ENCODE results near the gene C1orf174. TPM values are rescaled to one million over a fixed set of nuclear protein-coding genes. Genes with fewer than 3 reads are reported as not detected.

The C1orf174 gene
- total RNA-seq, 1 experiment from 2014 or later, result 21.1 TPM

GRCh38 chr1:3923378-3924185 is 23.5 kb upstream of the C1orf174 start:
- H3K27ac ChIP-seq (ENCODE audit: insufficient read length, low read depth, low read length), result no peak overlapping the region
- Mint-ChIP-seq H3K9me3 (peaks cover 0 to under 1% of the 10 kb centered on the region in 2 experiments; a peak in 3 of 5 replicates), H3K4me1 (peaks cover 0 to 7% of the 10 kb centered on the region in 2 experiments; a peak in 2 of 4 replicates), H3K36me3 (ENCODE audit: insufficient read depth in 1 of 3, low read depth in 3 of 3) (no peaks in the 10 kb centered on the region), H3K27me3 (ENCODE audit: low read depth) (peaks cover under 1% of the 10 kb centered on the region; the same call in 1 of the 2 replicates), H3K4me3 (no peak overlapping the region; a peak in 1 of 5 replicates), H3K27ac (peak overlapping the region in 1 of 3 experiments; percentile 84; a peak in 2 of 7 replicates)
- H3K79me2 ChIP-seq (ENCODE audit: insufficient read depth, low read length), result no peaks in the 10 kb centered on the region
- no peak overlapping the region for H2BK120ac ChIP-seq (ENCODE audit: low read depth, low read length, poor library complexity, severe bottlenecking)
- H3K4me1 ChIP-seq (ENCODE audit: insufficient read depth, low read length), result no peaks in the 10 kb centered on the region
- H3K4me2 ChIP-seq (ENCODE audit: insufficient read depth, insufficient read length, low read length), result no peak overlapping the region
- no peak overlapping the region for H3K18ac ChIP-seq (ENCODE audit: insufficient read length, low read depth, low read length)
- H3K9ac ChIP-seq (ENCODE audit: extremely low read depth, insufficient read length, low read length), result no peak overlapping the region
- H3K4ac ChIP-seq (ENCODE audit: low read depth, low read length), result no peak overlapping the region
- no peak for TF ChIP-seq CTCF (conservative IDR thresholded peaks at IDR 0.05)
- no peaks in the 10 kb centered on the region for H3K9me3 ChIP-seq (ENCODE audit: control insufficient read depth, low read depth, low read length)
- no peak overlapping the region for H3K23ac ChIP-seq (ENCODE audit: insufficient read length, low read depth, low read length)
- H2AK5ac ChIP-seq (ENCODE audit: insufficient read length, low read length), result no peak overlapping the region
- no CpG with 5 or more reads among the region's 25 CpGs for WGBS (ENCODE audit: extremely low coverage, insufficient read length, low lambda C conversion rate)
- H4K8ac ChIP-seq (replicated peaks; ENCODE audit: insufficient read length, low read depth, low read length), result no peak overlapping the region
- H3T11ph ChIP-seq (ENCODE audit: low read length), result no peak overlapping the region
- H3K14ac ChIP-seq (ENCODE audit: insufficient read depth, low read length), result no peak overlapping the region
- no peak overlapping the region for H4K91ac ChIP-seq (ENCODE audit: insufficient read length, low read depth, low read length)
- no peak overlapping the region for H2BK5ac ChIP-seq (ENCODE audit: insufficient read length, low read length)
- no peak overlapping the region; the same call in 1 of the 2 replicates for H2BK15ac ChIP-seq (ENCODE audit: low read depth, low read length)
- H3K56ac ChIP-seq (ENCODE audit: insufficient read length, low read depth, low read length), result no peak overlapping the region
- H2AFZ ChIP-seq (ENCODE audit: low read length), result no peak overlapping the region
- H4K20me1 ChIP-seq (ENCODE audit: control insufficient read depth, insufficient read depth, insufficient read length), result no peaks in the 10 kb centered on the region
- H3K27me3 ChIP-seq (ENCODE audit: insufficient read depth, low read length), result no peaks in the 10 kb centered on the region
- no peak for DNase-seq
- no peak overlapping the region for H4K5ac ChIP-seq (ENCODE audit: insufficient read length, low read depth, low read length)
- no peaks in the 10 kb centered on the region for H3K23me2 ChIP-seq (ENCODE audit: insufficient read length, low read depth, low read length, poor library complexity, severe bottlenecking)
- H2BK20ac ChIP-seq (ENCODE audit: low read depth, low read length, poor library complexity, severe bottlenecking), result no peak overlapping the region
- no peaks in the 10 kb centered on the region for H3K79me1 ChIP-seq (ENCODE audit: insufficient read depth, low read depth, low read length, poor library complexity, severe bottlenecking)
- no peak overlapping the region for H2BK12ac ChIP-seq (ENCODE audit: insufficient read length, low read depth, low read length)
